Mononuclear cell (primary cell): ENCODE results near the gene EGLN2. TPM values are rescaled to one million over a fixed set of nuclear protein-coding genes. Genes with fewer than 3 reads are reported as not detected.

ENCODE experiments used
- H3K27me3 ChIP-seq: 2 replicates; pipeline ENCODE4 v1.6.0; 2011; ENCODE audit warnings: low read length, control low read depth; ENCODE audit not compliant: insufficient read depth
- H3K4me1 ChIP-seq: 2 replicates; pipeline ENCODE4 v1.5.1; 2011; ENCODE audit warnings: mild to moderate bottlenecking, low read length, control low read depth; ENCODE audit not compliant: insufficient read depth
- H3K4me3 ChIP-seq: 2 replicates; pipeline ENCODE4 v1.5.1; 2011; ENCODE audit warnings: mild to moderate bottlenecking, low read length, moderate library complexity
- H3K9me3 ChIP-seq: 2 replicates; pipeline ENCODE4 v1.5.1; 2011; ENCODE audit warnings: low read depth, mild to moderate bottlenecking, control low read depth, low read length
- total RNA-seq: library from RNA; depleted of rRNA; stranded (reverse); fragments of >200 nt; gene quantifications from one replicate; pipeline ENCODE4 v1.2.3, GENCODE V29; 2012

Gene EGLN2
- 52.7 TPM for total RNA-seq

- H3K4me3 ChIP-seq, result peak within 1 kb of the TSS; percentile 83
- no peaks in the 10 kb centered on the region for H3K27me3 ChIP-seq
- peaks cover 49% of the 10 kb centered on the region for H3K4me1 ChIP-seq
- no peaks in the 10 kb centered on the region for H3K9me3 ChIP-seq
These were observed at the start of gene EGLN2 for GRCh38 chr19:40798683-40799557. EGLN2 (plus strand) TSS chr19:40799191; CDS start chr19:40800573, 1,382 bp downstream.

GRCh38 chr19:40750058-40750873, 48.7 kb upstream of the EGLN2 start, which contains the start of gene ACTMAP:
ACTMAP (minus strand) TSS chr19:40750477; CDS start chr19:40749803, 674 bp downstream.
- no peaks in the 10 kb centered on the region for H3K27me3 ChIP-seq
- peak within 1 kb of the TSS; percentile 69 for H3K4me3 ChIP-seq
- no peaks in the 10 kb centered on the region for H3K9me3 ChIP-seq
- peaks cover 60% of the 10 kb centered on the region for H3K4me1 ChIP-seq

DNA sequence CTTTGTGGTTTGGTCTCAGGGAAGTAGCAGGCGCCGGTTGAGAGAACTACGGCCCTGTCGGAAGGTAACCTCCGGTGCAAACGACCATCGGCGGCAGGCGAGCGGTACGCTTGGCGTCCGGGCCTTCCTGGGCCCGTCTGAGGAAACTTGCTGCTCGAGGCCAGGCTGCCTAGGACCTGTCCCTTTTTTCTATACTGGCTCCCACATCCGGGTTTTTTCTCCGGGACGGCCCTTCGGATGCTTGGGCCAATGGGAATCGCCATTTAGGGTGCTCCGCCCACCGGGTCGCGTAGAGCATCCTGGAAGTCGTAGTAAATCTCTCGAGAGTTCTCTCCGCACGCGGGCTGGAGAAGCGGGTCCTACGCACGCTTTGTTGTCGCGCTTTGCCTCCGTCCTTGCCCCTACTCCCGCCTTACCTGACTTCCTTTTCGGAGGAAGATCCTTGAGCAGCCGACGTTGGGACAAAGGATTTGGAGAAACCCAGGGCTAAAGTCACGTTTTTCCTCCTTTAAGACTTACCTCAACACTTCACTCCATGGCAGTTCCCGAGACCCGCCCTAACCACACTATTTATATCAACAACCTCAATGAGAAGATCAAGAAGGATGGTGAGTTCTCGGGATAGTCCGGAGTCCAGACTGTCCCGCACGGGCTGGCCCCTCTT, 48.0 kb upstream of the EGLN2 start, which contains the start of gene SNRPA:
SNRPA (plus strand) TSS at position 330 of the 664 bp plus-strand sequence; CDS start at position 536, 206 bp downstream.
- Histone ChIP-seq H3K27me3 (no peaks in the 10 kb centered on the region), H3K4me1 (peaks cover 67% of the 10 kb centered on the region), H3K9me3 (no peaks in the 10 kb centered on the region), H3K4me3 (peak within 1 kb of the TSS; percentile 69)

DNA sequence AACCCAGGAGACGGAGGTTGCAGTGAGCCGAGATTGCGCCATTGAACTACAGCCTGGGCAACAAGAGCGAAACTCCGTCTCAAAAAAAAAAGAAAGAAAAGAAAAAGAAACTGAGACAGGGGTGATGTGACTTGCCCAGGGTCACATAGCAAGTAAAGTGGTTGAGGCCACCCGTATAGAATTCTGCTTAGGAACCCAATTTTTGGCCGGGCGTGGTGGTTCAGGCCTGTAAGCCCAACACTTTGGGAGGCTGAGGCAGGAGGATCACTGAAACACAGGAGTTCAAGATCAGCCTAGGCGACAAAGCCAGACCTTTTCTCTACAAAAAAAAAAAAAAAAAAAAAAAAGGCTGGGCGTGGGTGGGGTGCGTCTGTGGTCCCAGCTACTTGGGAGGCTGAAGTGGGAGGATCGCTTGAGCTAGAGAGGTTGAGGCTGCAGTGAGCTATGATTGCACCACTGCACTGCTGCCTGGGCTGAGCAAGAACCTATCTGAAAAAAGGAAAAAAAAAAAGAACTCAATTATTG, 46.7 kb upstream of the EGLN2 start:
- peak overlapping the region; percentile 69 for H3K4me3 ChIP-seq
- H3K9me3 ChIP-seq, result no peaks in the 10 kb centered on the region
- H3K27me3 ChIP-seq, result no peaks in the 10 kb centered on the region
- H3K4me1 ChIP-seq, result peaks cover 79% of the 10 kb centered on the region

- H3K4me1 ChIP-seq, result peaks cover 58% of the 10 kb centered on the region
- no peaks in the 10 kb centered on the region for H3K9me3 ChIP-seq
- H3K27me3 ChIP-seq, result no peaks in the 10 kb centered on the region
- no peak overlapping the region for H3K4me3 ChIP-seq
These were observed 44.3 kb upstream of the EGLN2 start for GRCh38 chr19:40754611-40755247.

DNA sequence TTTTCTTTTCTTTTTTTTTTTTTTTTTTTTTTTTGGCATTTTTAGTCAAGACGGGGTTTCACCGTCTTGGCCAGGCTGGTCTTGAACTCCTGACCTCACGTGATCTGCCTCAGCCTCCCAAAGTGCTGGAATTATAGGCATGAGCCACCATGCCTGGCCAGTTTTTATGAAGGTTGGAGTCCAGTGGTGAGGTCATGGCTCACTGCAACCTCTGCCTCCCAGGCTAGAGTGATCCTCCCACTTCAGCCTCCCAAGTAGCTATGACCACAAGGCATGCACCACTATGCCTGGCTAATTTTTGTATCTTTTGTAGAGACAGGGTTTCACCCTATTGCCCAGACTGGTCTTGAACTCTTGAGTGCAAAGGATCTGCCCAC, 43.8 kb upstream of the EGLN2 start:
- Histone ChIP-seq H3K4me1 (peaks cover 53% of the 10 kb centered on the region), H3K9me3 (no peaks in the 10 kb centered on the region), H3K27me3 (no peaks in the 10 kb centered on the region), H3K4me3 (no peak overlapping the region)

DNA sequence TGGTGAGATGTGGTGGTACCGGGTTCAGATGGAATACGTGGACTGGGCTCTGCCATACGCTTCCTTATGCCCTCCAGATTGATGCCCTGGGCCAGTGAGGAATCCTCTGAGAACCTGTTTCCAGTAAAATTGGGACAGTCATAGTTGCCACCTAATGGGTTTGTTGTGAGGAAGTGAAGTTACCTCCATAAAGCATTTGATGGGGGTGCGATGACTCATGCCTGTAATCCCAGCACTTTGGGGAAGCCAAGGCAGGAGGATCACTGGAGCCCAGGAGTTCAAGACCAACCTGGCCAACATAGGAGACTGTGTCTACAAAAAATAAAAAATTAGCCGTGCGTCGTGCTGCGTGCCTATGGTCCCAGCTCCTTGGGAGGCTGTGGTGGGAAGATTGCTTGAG, 43.2 kb upstream of the EGLN2 start:
- Histone ChIP-seq H3K9me3 (no peaks in the 10 kb centered on the region), H3K4me3 (no peak overlapping the region), H3K4me1 (peaks cover 53% of the 10 kb centered on the region), H3K27me3 (no peaks in the 10 kb centered on the region)

DNA sequence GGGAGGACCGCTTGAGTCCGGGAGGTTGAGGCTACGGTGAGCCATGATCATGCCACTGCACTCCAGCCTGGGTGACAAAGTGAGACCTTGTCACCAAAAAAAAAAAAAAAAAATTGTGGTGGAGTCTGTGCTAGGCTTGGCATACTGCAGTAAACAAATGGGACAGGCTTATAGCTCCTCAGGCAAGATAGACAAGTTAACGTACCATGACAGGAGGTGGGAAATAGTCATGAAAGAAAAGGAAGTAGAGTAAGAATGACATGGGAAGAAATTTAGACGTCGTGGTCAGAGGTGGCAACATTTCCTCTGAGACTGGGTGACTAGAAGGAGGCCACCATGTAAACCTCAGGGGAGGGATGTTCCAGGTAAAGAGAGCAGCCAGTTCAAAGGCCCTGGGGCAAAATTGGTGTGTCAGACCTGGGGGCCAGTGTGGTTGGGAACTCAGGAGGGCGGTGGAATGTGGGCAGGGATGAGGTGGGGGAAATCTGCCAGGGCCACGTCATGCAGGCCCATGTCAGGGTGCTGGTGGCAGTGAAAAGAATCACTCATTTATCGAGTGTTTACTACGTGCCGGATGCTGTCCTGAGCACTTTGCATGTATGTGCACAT, 42.4 kb upstream of the EGLN2 start:
- H3K9me3 ChIP-seq, result no peaks in the 10 kb centered on the region

GRCh38 chr19:40758491-40758890, 40.5 kb upstream of the EGLN2 start:
- Histone ChIP-seq H3K9me3 (no peaks in the 10 kb centered on the region), H3K4me1 (peaks cover 37% of the 10 kb centered on the region), H3K27me3 (no peaks in the 10 kb centered on the region), H3K4me3 (no peak overlapping the region)

More for the DNA sequence above, 42.4 kb upstream of the EGLN2 start:
- Histone ChIP-seq H3K4me3 (no peak overlapping the region), H3K27me3 (no peaks in the 10 kb centered on the region), H3K4me1 (peaks cover 53% of the 10 kb centered on the region)

DNA sequence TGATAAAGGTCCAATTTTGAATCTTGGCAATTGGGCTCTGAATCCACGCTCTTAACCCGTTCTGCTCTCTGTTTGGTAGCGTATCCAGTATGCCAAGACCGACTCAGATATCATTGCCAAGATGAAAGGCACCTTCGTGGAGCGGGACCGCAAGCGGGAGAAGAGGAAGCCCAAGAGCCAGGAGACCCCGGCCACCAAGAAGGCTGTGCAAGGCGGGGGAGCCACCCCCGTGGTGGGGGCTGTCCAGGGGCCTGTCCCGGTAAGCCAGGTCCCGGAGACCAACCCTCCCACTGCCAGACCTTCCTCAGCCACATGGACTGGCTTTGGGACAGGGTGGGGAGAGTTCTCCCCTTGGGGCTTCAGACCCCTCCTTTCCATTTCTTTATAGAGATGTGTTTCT, 39.6 kb upstream of the EGLN2 start:
- no peaks in the 10 kb centered on the region for H3K27me3 ChIP-seq
- H3K4me3 ChIP-seq, result no peak overlapping the region
- H3K9me3 ChIP-seq, result no peaks in the 10 kb centered on the region
- peaks cover 29% of the 10 kb centered on the region for H3K4me1 ChIP-seq

DNA sequence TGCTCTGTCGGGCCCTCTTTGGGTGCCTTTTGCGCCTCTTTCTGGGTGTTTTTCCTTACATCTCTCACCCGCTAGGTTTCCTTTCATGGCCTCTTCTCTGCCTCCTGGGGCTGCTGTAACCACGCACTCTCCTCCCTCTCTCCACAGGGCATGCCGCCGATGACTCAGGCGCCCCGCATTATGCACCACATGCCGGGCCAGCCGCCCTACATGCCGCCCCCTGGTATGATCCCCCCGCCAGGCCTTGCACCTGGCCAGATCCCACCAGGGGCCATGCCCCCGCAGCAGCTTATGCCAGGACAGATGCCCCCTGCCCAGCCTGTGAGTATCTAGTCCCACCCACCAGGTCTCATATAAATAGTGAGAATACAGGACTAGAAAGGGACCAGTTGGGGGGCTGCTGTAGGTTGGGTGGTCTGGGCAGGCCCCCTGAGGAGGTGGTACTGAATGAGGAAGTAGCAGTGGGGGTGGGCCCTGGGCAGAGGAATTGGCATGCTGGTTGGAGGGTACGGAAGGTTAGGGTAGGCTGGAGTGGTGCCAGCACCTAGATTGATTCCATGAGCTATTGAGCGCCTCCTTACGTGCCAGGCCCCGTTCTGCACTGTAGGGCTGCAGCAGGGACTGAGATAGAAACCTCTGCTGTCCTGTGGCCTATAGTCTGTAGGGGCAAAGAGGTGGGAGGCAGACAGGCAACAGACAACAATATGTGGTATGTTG, 36.1 kb upstream of the EGLN2 start:
- peaks cover 9% of the 10 kb centered on the region for H3K4me1 ChIP-seq
- H3K9me3 ChIP-seq, result no peaks in the 10 kb centered on the region
- no peaks in the 10 kb centered on the region for H3K27me3 ChIP-seq
- H3K4me3 ChIP-seq, result no peak overlapping the region

DNA sequence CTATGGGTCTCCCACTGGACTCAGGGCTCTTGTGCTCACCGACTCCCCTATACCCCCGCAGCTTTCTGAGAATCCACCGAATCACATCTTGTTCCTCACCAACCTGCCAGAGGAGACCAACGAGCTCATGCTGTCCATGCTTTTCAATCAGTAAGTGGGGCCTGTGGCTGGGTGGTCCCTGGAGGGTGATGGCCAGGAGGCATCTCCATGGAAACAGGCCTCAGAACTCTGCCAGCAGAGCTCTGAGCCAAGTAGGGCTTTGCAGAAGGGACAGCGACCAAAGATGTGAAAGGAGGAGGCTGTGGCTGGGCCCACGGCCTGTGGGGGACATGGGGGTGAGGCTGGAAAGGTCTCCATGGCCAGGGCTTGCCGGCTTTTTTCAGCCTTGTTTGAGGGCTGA, 35.5 kb upstream of the EGLN2 start:
- H3K9me3 ChIP-seq, result no peaks in the 10 kb centered on the region
- H3K4me1 ChIP-seq, result peaks cover 9% of the 10 kb centered on the region
- H3K4me3 ChIP-seq, result no peak overlapping the region
- H3K27me3 ChIP-seq, result no peaks in the 10 kb centered on the region

GRCh38 chr19:40763963-40764362, 35.0 kb upstream of the EGLN2 start:
- Histone ChIP-seq H3K4me1 (peaks cover 9% of the 10 kb centered on the region), H3K27me3 (no peaks in the 10 kb centered on the region), H3K9me3 (no peaks in the 10 kb centered on the region), H3K4me3 (no peak overlapping the region)
